Activated CD8-positive, alpha-beta memory T cell treated with anti-CD3 and anti-CD28 coated beads, Interleukin-2, amount 50 U/mL, for 1 hour (primary cell): ENCODE data around the gene PRKCD.

ENCODE experiments used
- DNase-seq: peaks from one replicate; pipeline ENCODE4 v3.0.0-alpha.2; 2020; ENCODE audit errors: extremely low read depth

Gene PRKCD

GRCh38 chr3:53232641-53233377 lies 71.8 kb downstream of the PRKCD start:
- DNase-seq, result no peak

- no peak for DNase-seq
Observed at GRCh38 chr3:53234130-53234840, 73.3 kb downstream of the PRKCD start.

GRCh38 chr3:53234841-53235232 lies 73.8 kb downstream of the PRKCD start:
- no peak for DNase-seq

GRCh38 chr3:53235545-53235944 lies 74.5 kb downstream of the PRKCD start:
- DNase-seq, result no peak

GRCh38 chr3:53236112-53236841 lies 75.3 kb downstream of the PRKCD start:
- DNase-seq, result no peak

GRCh38 chr3:53238051-53238850 lies 77.2 kb downstream of the PRKCD start:
- no peak for DNase-seq

GRCh38 chr3:53238886-53239285 lies 77.9 kb downstream of the PRKCD start:
- no peak for DNase-seq

- DNase-seq, result no peak
Observed at GRCh38 chr3:53239800-53240199, 78.8 kb downstream of the PRKCD start.

GRCh38 chr3:53240989-53241972 lies 80.3 kb downstream of the PRKCD start:
- DNase-seq, result no peak

- no peak for DNase-seq
Observed at GRCh38 chr3:53242155-53242554, 81.1 kb downstream of the PRKCD start.
